Articular chondrocyte of knee joint (primary cell): ENCODE measurements around the gene FCER1G. TPM values are rescaled to one million over a fixed set of nuclear protein-coding genes. Genes with fewer than 3 reads are reported as not detected.

Experiments used
- total RNA-seq: library from RNA; depleted of rRNA; stranded (reverse); fragments of >200 nt; gene quantifications from 2 replicates; pipeline ENCODE4 v1.2.3, GENCODE V29; 2012

Gene FCER1G
- total RNA-seq, result not detected in 2 replicates

DNA sequence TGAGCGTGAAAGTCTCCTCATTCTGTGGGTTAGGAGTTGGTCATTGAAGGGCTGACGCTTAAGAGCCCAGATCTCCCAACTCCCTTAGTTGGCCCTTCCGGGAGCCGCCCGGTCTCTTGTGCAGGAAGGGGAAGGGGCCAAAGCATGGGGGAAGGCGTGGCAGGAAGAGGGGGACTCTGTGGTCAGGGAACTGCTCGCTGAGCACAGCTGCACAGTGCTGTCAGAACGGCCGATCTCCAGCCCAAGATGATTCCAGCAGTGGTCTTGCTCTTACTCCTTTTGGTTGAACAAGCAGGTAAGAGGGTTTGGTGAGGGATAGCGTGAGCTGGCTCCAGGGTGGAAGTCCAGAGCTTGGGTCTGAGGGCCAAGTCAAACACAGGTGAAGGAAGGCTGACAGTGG lies at the start of gene FCER1G:
FCER1G (plus strand) TSS at position 220 of the 400 bp plus-strand sequence; CDS start at position 247, 27 bp downstream.

DNA sequence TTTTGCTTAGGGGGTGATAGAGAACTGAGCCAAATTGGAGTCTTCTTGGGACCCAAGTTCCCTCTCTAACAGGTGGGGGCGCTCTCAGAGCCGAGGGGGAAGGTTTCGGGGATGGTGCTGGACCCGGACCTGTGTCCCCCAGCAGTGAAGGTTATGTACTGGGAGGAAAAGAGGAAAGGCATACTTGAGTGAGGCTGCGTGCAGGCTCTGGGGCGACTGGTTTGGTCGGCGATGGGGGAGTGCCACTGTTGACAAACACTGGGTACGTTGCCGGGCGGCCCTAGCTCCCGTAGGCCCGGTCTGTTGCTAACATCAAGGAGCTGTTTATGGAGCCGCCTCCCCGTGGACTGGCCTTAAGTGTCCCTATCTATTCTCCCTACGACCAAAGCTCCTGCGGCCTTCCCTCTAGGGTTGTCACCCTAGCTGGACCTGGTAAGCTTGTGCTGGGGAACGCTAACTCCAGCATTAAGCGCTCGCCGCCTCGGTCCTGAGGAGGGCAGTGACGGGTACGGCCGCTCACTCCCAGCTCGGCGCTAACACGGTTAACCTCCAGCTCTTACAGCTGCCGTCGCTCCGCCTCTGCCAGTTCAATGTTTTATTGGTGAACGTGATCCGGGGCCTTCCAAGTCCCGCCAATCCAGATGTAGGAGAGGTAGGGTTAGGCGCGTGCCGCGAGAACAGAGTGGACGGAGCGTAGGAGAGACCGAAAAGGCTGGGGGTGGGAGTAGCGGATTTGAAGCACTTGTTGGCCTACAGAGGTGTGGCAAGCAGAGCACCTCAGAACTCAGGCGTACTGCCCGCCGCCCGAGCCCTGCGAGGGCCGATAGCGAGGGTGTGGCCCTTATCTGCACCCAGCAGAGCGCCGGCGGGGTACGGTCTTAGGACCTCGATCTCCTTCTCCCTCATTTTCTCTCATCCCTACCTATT lies 49.1 kb upstream of the FCER1G start, which contains the start of gene PPOX:
PPOX (plus strand) TSS at position 685 of the 927 bp plus-strand sequence. CDS start 422 bp downstream, outside the sequence.

DNA sequence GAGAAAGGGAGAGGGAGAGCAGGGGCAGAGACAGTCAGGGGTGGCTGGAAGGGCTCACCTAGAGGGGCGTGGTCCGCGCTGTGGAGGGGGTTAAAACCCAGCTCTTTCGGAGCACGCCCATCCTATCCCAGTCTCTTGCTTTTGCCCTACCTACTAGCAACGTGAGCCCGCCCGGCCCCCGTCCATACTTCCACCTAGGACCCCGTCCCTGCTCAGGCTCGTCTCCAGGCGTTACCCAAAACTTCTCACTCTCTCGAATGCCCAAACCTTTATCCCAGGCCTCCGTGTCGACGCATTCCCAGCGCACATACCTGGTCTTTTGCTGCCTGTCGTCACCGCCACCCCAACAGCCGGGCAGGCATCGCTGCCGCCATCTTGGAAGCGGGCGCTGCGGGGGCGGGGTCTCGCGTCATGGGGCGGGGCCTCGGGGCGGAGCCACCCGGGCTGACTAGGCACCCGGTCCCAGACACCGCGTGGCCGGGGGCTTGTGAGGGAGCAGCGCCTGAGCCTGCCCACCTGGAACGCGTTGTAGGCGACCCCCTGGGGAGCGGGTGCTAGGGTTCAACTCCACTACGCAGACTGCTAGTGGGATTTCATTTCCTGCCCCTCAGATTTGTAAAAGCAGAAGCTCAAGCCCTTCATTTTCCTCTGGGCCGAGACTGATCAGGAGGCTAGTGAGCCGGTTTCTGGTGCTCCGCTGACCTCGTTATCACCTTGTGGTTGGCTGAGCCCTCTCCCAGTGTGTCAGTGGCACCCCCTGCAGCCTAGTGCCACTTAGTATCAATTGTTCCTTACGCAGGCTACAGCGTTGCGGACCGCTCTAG lies 37.8 kb upstream of the FCER1G start, which contains the start of gene B4GALT3:
B4GALT3 (minus strand) TSS at position 396 of the 824 bp plus-strand sequence. CDS start 1,447 bp downstream, outside the sequence.

DNA sequence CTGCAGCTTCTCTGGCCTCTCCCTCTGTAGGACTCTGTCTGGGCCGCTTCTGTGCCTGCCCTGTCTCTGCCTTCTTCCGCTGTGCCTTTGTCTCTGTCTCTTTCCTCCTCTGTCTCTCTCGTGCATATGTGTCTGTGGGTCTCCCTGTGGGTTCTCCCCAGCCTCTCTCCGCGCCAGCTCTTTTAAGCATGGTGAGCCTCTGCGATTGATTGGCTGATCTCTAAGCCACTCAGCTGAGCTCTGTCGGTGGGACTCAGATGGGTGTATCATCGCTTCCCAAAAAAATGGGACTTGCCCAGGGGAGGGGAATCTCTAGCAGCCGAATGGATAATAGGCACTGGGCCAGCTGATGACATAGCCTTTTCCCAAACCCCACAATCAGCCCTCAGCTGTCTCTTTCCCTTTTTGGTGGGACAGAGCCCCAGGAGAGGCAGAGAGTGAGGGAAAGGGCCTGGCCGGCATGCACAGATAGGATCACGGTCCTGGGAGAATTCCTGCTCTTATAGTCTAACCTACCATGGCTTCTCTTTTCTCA lies 16.1 kb upstream of the FCER1G start, which contains the start of gene ADAMTS4:
ADAMTS4 (minus strand) TSS at position 158 of the 535 bp plus-strand sequence. CDS start 427 bp downstream, outside the sequence.

DNA sequence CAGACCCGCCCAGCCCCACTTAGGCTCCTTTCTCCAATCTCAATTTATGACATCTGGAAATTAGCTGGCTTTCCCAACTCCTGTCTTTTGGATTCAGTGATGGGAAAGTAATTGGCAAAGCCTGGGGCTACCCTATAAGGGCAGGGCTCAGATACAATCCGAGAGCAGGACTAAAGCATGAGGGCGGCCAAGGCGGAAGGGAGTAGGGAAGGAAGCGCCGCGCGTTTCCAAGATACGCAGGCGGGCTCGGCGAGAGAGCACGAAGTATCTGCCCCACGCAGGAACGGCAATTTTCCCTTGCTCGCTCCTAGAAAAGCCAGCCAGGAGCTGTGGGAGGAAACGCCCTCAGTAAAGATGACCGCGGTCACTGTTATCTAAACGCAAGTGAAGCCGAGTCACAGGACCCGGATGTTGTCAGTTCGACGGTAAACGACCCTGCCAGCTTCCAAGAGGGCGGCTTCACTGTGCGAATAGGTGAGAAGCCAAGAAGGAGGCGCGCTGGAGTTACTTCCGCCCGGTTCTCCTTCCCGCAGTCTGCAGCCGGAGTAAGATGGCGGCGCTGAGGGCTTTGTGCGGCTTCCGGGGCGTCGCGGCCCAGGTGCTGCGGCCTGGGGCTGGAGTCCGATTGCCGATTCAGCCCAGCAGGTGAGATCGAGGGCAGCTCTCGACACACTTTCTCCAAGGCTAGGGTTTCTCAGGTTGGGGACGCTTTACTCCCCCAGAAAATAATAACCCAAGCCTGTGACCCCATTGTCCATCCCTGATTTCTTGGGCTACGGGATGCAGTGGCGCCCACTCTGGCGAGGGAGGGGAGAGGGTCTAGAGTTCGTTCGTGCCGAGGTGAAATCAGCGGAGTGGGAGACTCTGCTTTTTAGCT lies 13.0 kb upstream of the FCER1G start, which contains the start of gene NDUFS2:
NDUFS2 (plus strand) TSS at position 532 of the 877 bp plus-strand sequence; CDS start at position 551, 19 bp downstream.

DNA sequence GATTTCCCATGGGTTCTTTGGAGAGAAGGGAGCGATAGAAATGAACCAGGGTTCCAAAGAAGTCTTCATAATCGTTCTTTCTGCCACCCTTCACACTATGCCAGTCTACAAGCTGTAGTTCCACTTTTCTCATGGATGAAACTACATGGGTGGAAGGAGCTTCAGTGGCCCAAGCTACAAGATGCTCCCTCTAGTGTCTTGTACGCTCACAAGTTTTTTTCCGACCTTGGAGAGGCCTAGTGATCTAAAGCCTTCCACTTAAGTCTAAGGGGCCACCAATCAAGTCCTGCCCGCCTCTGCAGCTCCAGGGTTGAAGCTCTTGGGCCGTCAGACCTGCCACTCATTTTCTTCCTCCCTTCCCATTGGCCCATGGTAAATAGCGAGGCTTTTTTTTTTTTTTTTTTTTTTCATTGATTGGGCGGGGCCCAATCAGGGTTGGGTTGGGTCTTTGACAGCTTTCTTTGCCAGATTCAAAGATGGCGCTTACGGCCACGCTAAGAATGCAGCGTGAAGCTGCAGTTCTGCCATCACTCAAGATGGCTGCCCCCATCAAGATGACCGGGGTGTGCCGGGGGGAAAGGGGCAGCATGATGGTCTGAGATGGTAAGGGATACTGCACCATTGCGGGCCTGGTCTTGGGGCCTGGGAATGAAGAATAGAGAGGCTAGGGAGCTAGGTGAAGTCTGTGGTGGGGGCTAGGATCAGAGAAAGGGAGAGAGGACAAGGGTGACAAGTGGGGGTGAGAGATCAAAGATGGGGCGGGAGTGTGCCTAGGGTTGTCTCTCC lies 10.6 kb downstream of the FCER1G start, which contains the start of gene TOMM40L:
TOMM40L (plus strand) TSS at position 527 of the 786 bp plus-strand sequence. CDS start 430 bp downstream, outside the sequence.

DNA sequence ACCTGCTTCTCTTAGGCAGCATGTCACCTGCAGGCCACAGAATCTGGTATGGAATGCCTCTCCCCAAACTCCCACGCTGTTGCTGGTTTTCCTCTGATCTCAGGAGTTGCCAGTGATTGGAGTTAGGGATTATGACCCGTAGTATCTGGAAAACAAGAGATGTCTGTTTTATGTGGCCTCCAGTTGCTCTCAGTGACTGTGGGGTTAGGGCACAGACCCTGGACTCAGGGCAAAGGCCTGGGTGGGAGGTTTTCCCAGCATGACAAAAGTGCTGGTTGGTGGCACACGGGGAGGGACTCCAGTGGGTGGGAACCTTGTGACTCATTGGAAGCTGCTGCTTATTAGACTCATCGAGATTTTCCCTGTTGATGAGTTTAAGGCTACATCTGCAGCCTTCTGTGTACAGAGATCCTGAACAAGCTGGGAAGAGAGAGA lies 23.0 kb downstream of the FCER1G start, which contains the start of gene NR1I3:
NR1I3 (minus strand) TSS at position 165 of the 435 bp plus-strand sequence. CDS start 1,638 bp downstream, outside the sequence.

DNA sequence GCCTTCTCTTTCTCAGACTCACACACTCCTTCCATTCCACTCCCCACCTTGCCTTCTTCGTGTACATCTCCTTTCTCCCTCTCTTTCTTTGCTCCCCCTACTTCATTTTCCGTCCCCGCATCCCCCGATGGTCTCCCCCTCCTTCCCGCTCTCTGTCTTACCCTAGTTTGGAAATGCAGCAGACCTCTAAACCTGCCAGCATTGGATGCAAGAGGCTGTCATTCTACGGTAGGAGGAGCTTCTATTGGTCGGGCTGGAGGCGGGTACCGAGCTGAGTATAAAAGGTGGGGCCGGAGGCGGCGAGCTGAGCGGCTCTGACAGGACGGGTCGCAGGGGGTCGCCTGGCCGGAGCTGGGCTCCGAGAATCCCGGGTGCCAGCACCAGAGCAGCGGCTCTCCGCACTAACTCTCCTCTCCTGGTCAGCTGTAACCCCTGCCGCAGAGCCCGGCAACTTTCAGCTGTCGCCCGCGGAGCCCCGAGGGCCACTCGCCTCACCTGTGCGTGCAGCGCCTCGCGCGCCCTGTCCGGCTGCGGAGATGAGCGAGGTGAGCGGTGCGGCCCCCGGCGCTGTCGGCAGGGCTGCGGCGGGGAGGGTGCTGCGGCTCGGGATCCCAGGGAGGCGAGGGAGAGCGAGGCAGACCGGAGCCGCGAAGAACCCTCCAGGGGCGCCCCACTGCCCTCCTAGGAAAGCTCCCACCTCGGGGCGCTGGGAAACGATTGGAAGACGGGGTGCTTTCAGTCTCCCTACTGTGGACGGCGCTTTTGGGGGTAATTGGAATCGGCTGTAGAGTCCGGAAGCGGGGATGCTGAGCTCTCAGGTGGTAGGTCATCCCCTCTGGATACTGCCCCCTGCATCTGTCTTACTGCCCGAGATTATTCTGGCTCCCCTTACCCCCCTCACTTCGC lies 43.6 kb downstream of the FCER1G start, which contains the start of gene PCP4L1:
PCP4L1 (plus strand) TSS at position 307 of the 906 bp plus-strand sequence; CDS start at position 537, 230 bp downstream.

Other genes with a start within 250 kb of the FCER1G start
- gene F11R, start 194.1 kb upstream of the FCER1G start, total RNA-seq, result 0.78 and 0.86 TPM in 2 replicates
- 5.6 and 6.1 TPM in 2 replicates for gene TSTD1, start 176.3 kb upstream of the FCER1G start, total RNA-seq
- gene USF1, start 169.3 kb upstream of the FCER1G start, total RNA-seq, result 45.6 and 49.1 TPM in 2 replicates
- under 0.01 TPM in 1 of 2 replicates, not detected in the other for gene ARHGAP30, start 145.4 kb upstream of the FCER1G start, total RNA-seq
- gene NECTIN4, start 125.7 kb upstream of the FCER1G start, total RNA-seq, result 0.13 TPM in 1 of 2 replicates, not detected in the other
- gene KLHDC9, start 116.9 kb upstream of the FCER1G start, total RNA-seq, result 1.4 TPM in 2 replicates
- gene PFDN2, start 97.3 kb upstream of the FCER1G start, total RNA-seq, result 22.2 and 23.6 TPM in 2 replicates
- gene NIT1, start 97.2 kb upstream of the FCER1G start, total RNA-seq, result 19.1 and 21.4 TPM in 2 replicates
- 28.6 and 33.5 TPM in 2 replicates for gene DEDD, start 82.6 kb upstream of the FCER1G start, total RNA-seq
- 133 TPM in 2 replicates for gene UFC1, start 61.3 kb upstream of the FCER1G start, total RNA-seq
- gene USP21, start 55.8 kb upstream of the FCER1G start, total RNA-seq, result 5.4 and 5.7 TPM in 2 replicates
- 6.8 and 10.2 TPM in 2 replicates for gene PPOX, start 48.9 kb upstream of the FCER1G start, total RNA-seq
- gene B4GALT3, start 37.8 kb upstream of the FCER1G start, total RNA-seq, result 11.2 and 16.2 TPM in 2 replicates
- 0.43 and 0.52 TPM in 2 replicates for gene ADAMTS4, start 16.2 kb upstream of the FCER1G start, total RNA-seq
- 63.6 and 75.3 TPM in 2 replicates for gene NDUFS2, start 12.9 kb upstream of the FCER1G start, total RNA-seq
- not detected in 2 replicates for gene APOA2, start 8.3 kb downstream of the FCER1G start, total RNA-seq
- 7.5 and 9.4 TPM in 2 replicates for gene TOMM40L, start 10.8 kb downstream of the FCER1G start, total RNA-seq
- gene NR1I3, start 22.9 kb downstream of the FCER1G start, total RNA-seq, result not detected in 2 replicates
- not detected in 2 replicates for gene PCP4L1, start 43.5 kb downstream of the FCER1G start, total RNA-seq
- gene MPZ, start 94.7 kb downstream of the FCER1G start, total RNA-seq, result 0.65 and 1.8 TPM in 2 replicates
- gene SDHC, start 99.1 kb downstream of the FCER1G start, total RNA-seq, result 24.7 and 61.3 TPM in 2 replicates
- gene CFAP126, start 152.6 kb downstream of the FCER1G start, total RNA-seq, result not detected in 2 replicates